VCaP (cell line): ENCODE results near the gene C10orf67.

ENCODE experiments used
- H3K27ac ChIP-seq: fragments of 450-650 bp; 2 replicates; pipeline ENCODE4 v1.5.1; 2017
- TF ChIP-seq, protein P1 (sequence below): fragments of 450-650 bp; conservative IDR thresholded peaks from 2 replicates; pipeline ENCODE4 v1.5.1; 2017; ENCODE audit warnings: mild to moderate bottlenecking, moderate library complexity

The C10orf67 gene

DNA sequence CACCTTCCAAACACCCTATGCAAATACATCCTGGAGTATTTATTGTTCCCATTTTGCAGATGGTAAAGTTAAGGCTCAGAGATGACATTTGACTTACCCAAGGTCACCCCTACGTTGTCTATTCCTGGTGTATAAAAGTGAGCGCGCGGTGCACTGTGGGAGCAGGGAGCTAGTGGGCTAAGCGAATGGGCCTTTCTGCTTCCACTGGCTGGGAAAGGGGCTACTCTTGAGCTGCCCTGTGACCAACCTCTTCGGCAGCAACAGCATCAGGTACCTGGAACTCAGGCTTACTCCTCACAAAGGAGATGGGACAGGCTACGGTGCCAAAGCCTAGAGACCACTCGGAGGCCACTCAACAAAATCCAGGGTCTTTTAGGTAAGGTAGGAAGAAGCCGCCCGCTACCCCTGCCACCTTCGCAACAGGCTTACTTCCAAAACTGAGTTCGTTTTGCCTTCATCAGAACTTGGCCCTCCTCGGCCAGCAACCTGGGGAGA lies 150.1 kb downstream of the C10orf67 start:
- H3K27ac ChIP-seq: no peak overlapping the region
- TF ChIP-seq, protein P1, sequence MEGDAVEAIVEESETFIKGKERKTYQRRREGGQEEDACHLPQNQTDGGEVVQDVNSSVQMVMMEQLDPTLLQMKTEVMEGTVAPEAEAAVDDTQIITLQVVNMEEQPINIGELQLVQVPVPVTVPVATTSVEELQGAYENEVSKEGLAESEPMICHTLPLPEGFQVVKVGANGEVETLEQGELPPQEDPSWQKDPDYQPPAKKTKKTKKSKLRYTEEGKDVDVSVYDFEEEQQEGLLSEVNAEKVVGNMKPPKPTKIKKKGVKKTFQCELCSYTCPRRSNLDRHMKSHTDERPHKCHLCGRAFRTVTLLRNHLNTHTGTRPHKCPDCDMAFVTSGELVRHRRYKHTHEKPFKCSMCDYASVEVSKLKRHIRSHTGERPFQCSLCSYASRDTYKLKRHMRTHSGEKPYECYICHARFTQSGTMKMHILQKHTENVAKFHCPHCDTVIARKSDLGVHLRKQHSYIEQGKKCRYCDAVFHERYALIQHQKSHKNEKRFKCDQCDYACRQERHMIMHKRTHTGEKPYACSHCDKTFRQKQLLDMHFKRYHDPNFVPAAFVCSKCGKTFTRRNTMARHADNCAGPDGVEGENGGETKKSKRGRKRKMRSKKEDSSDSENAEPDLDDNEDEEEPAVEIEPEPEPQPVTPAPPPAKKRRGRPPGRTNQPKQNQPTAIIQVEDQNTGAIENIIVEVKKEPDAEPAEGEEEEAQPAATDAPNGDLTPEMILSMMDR: no peak

DNA sequence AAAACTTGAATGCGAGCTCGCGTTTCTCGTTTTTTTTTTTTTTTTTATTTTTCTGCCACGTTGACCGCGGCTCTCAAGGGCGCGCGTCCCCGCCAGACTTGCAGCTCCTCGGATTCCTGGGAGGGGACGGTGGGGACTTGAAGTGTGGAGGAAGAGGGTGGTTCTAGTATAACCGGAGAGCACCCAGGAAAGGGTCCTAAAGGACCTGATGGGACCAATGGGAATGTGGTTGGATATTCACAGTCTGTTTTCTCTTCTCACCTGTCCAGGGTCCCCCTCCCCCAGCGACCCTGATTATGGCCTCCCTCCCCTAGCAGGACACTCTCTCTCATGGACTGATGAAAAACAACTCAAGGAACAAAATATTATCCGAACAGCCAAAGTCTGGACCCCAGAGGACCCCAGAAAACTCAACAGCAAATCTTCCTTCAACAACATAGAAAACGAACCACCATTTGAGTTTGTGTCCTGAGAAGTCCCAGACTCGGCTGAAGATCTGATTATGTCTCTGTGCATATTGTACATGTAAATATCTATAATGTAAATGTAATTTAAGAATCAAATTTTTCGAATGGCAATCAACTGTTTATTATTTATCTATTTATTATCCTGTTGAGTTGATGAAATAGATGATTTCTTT lies 151.0 kb downstream of the C10orf67 start:
- TF ChIP-seq, protein P1: no peak
- no peak overlapping the region for H3K27ac ChIP-seq

DNA sequence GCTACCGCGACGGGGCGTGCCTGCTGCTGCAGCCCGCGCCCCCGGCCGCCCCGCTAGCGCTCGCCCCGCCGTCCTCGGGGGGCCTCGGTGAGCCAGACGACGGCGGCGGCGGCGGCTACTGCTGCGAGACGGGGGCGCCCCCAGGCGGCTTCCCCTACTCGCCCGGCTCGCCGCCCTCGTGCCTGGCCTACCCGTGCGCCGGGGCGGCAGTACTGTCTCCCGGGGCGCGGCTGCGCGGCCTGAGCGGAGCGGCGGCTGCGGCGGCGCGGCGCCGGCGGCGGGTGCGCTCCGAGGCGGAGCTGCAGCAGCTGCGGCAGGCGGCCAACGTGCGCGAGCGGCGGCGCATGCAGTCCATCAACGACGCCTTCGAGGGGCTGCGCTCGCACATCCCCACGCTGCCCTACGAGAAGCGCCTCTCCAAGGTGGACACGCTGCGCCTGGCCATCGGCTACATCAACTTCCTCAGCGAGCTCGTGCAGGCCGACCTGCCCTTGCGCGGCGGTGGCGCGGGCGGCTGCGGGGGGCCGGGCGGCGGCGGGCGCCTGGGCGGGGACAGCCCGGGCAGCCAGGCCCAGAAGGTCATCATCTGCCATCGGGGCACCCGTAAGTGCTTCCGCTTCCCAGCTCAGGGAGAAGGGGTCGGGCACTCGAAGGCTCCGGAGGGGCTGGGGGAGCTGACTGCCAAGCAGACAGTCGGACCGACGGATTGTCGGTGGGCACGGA lies 151.7 kb downstream of the C10orf67 start:
- TF ChIP-seq, protein P1: no peak
- H3K27ac ChIP-seq: no peak overlapping the region

DNA sequence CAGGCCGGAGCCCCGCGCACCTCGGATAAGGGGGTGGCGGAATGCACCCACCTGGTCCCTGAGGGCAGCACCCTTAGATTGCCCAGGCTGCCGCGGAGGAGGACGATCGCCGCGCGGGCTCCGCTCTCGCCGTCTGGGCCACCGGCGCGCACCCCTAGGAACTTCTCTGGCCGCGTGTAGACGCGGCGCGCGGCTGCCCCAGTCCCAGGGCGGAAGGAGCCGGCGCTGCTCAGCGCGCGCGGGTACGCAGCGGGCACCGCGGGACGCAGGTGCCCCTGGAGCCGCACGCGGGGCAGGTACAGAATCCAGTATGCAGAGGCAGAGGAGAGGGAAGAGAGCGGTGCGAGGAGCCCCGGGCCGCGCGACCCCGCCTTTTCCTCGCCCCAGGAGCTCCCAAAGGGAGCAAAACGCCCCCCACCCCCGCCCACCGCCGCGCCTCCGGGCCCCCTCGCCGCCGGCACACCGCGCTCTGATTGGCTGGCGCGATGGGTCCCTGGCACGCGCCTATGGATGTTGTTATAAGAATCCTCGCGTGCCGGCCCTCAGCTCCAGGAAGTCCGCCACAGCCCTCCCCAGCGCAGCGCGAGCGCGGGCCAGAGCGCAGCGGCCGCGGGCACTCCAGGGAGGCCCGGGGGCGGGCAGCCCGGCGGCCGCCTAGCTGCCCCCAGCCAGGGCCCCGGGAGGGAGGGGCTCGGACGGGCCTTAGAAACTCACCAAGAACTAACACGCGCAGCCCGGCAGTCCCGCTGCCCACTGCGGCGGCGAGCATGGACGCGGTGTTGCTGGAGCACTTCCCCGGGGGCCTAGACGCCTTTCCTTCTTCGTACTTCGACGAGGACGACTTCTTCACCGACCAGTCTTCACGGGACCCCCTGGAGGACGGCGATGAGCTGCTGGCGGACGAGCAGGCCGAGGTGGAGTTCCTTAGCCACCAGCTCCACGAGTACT lies 152.6 kb downstream of the C10orf67 start, which contains the start of gene PTF1A:
Gene PTF1A, plus strand, starts transcription at position 549 of the 948 bp plus-strand sequence. Its CDS starts 219 bp downstream, at position 768.
- TF ChIP-seq, protein P1: no peak
- no peak within 1 kb of the TSS for H3K27ac ChIP-seq

DNA sequence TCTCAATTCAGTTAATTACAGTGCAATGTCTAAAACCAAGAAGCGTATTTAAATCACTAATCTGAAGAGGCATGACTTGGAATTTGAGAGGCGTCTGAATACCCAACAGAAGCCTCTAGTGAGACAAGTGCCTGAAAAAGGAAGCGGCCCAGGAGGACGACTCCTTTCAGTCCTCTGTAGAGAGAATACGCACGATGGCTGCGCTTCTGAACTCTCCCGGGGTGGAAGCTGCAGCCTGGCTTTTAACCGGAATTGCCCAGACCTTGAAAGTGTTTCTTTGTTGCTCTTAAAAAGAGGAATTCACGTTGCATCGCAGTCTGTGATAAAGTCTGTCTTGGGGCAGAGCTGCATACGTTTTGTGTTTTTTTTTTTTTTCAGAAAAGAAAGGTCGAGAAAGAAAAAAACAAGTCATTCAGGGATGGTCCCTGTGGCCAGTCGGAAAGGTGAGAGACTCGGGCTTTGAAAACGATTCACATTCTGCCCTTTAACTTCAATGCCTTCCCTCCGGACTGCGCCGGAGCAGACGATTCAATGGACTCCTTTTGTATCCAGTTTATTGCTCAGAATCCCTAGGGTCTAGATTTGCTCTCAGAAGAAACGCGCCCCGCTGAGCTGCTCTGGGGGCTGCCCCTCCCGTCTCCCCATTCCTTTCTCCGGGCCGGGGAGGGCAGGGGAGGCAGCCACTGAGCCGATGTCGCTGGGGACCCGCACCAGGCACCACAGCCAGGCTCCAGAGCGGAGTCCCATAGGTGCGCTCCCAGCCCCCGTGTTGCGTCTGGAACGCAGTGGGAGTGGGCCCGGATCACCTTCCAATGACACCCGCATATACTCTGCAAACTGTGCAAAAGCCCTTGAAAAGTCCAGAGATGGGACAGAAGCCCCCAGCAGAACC lies 153.5 kb downstream of the C10orf67 start:
- H3K27ac ChIP-seq: no peak overlapping the region
- TF ChIP-seq, protein P1: no peak

DNA sequence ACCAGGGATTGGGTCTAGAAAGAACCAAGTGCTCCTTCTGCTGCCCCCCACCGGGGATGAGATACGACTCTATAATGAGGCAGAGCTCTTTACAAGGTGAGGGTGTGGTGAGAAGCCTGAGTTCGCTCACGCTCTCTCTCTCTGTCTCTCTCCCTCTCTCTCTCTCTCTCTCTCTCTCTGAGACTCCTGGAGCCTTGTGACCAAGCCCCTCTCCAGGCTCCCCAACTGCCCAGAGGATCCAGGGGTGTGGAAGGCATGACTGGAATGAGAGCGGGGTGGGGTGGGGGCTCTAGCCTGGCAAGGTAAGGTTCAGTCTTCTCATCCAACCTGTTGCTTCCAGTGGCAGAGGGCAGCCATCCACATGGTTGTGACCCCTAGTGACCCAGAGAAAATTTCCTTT lies 155.6 kb downstream of the C10orf67 start:
- H3K27ac ChIP-seq: no peak overlapping the region
- TF ChIP-seq, protein P1: no peak
